Spleen (tissue), 11 donors: Measurements from ENCODE around the gene INVS. TPM values are rescaled to one million over a fixed set of nuclear protein-coding genes. Genes with fewer than 3 reads are reported as not detected.
"Not testable (repeated sequence)": the region's sequence is repeated elsewhere in the genome, so short reads cannot be mapped to it uniquely, and the experiment has no call there.

Source experiments
- DNase-seq: peaks from one replicate; pipeline ENCODE4 v3.0.0-alpha.2; 2020
- H3K27ac ChIP-seq, 8 donors: fragments of 200-600 bp; sonication (generic) in 7 of 8; 1 replicate in 4 of 8; 2 replicates in 4 of 8; pipeline versions ENCODE4 v1.5.0 to v1.8.0; 2016 to 2021; ENCODE audit warnings: inconsistent platforms in 4 of 8, mild to moderate bottlenecking in 4 of 8, moderate library complexity in 1 of 8
- H3K27me3 ChIP-seq, 7 donors: fragments of 200-600 bp; sonication (generic) in 6 of 7; replicated peaks in 1 of 7; 1 replicate in 4 of 7; 2 replicates in 3 of 7; pipeline versions ENCODE4 v1.5.0 to v1.8.0; 2016 to 2021; ENCODE audit warnings: inconsistent platforms in 3 of 7, mild to moderate bottlenecking in 1 of 7
- H3K36me3 ChIP-seq, 6 donors: fragments of 200-600 bp; sonication (generic) in 5 of 6; 1 replicate in 4 of 6; 2 replicates in 2 of 6; pipeline versions ENCODE4 v1.5.0 to v1.8.0; 2016 to 2021; ENCODE audit warnings: inconsistent platforms in 2 of 6
- H3K4me1 ChIP-seq, 6 donors: fragments of 200-600 bp; sonication (generic) in 5 of 6; 1 replicate in 3 of 6; 2 replicates in 3 of 6; pipeline versions ENCODE4 v1.5.0 to v1.8.0; 2016 to 2021; ENCODE audit warnings: inconsistent platforms in 3 of 6
- H3K4me3 ChIP-seq, 8 donors: fragments of 200-600 bp; sonication (generic) in 7 of 8; 1 replicate in 4 of 8; 2 replicates in 4 of 8; pipeline versions ENCODE4 v1.5.0 to v1.8.0; 2016 to 2021; ENCODE audit warnings: inconsistent platforms in 4 of 8, mild to moderate bottlenecking in 4 of 8, moderate library complexity in 2 of 8
- H3K9me3 ChIP-seq, 8 donors: fragments of 200-600 bp; sonication (generic) in 7 of 8; 1 replicate in 4 of 8; 2 replicates in 4 of 8; pipeline versions ENCODE4 v1.5.0 to v1.8.0; 2016 to 2021; ENCODE audit warnings: inconsistent platforms in 4 of 8
- POLR2A ChIP-seq, 3 donors: fragments of 450-650 bp; IDR thresholded peaks; one replicate each; pipeline ENCODE4 v1.5.1; 2017; ENCODE audit warnings: antibody characterized with exemption in 3 of 3, mild to moderate bottlenecking in 1 of 3
- POLR2AphosphoS5 ChIP-seq, 3 donors: sonication (generic); formaldehyde crosslinking; IDR thresholded peaks; one replicate each; pipeline ENCODE4 v1.5.1; 2017; ENCODE audit warnings: antibody characterized with exemption in 3 of 3
- WGBS, 5 donors: extraction: QIAGEN DNeasy Blood & Tissue Kit in 3 of 5; methylation state at CpG; one replicate each; pipeline versions ENCODE4 v1.1.5 to v1.1.7; 2013 to 2018; 5-methylcytosine and 5-hydroxymethylcytosine counted together
- intact Hi-C: fragments of 100-400 bp; cut with DNase I; formaldehyde crosslinking; loops from one replicate; pipeline ENCODE4 v1.15.0; 2023; ENCODE audit warnings: low total_unique reads
- polyA plus RNA-seq, 3 donors: library from polyadenylated mRNA; stranded (reverse); fragments of 200-250 nt; gene quantifications; one replicate each; pipeline ENCODE4 v1.2.1, GENCODE V29; 2013
- total RNA-seq, 7 donors: library from RNA; depleted of rRNA in 3 of 7; stranded (reverse); fragments of >200 nt in 3 of 7; fragmentation: NEBNext Ultra II Directional in 4 of 7; extraction: Animal tissue kit (Norgen Biotek cat#: 25700) in 4 of 7; gene quantifications; one replicate each; pipeline versions ENCODE4 v1.1.0 to v1.2.1, GENCODE V29; 2016 to 2021
- TF ChIP-seq, protein P1 (sequence below), 11 experiments: fragments of 200-600 bp in 7 of 11; fragments of 450-650 bp in 4 of 11; sonication (generic) in 4 of 11; IDR thresholded peaks in 8 of 11; conservative IDR thresholded peaks in 3 of 11; 1 replicate in 7 of 11; 2 replicates in 4 of 11; pipeline versions ENCODE4 v1.4.0 to v1.8.0; 2016 to 2021; ENCODE audit warnings: antibody characterized with exemption in 11 of 11, inconsistent platforms in 4 of 11, mild to moderate bottlenecking in 1 of 11
- donor health status: healthy with polysubstance abuse.
- donor health status: DM: no; HTN: no; CAD: no; lungs with moderate emphysema.
- donor health status: DM: no; HTN: no; CAD: no.
- donor health status: Bipolar disorder and iron deficiency.
- donor health status: healthy.
- donor health status: DM: no; HTN: no; CAD: no.
- donor health status: DM: yes; HTN: yes; CAD: no.

Gene INVS
- total and polyA plus RNA-seq, 10 donors: 3.0 to 49.5 (median 25.9) TPM

GRCh38 chr9:100324594-100325200 is 225.7 kb downstream of the INVS start:
- no peak overlapping the region for H3K4me3 ChIP-seq
- H3K9me3 ChIP-seq: no peaks in the 10 kb centered on the region
- 58 to 70% (median 63%) methylated on average over 4 of the region's 4 CpGs for WGBS, 5 donors
- no peak overlapping the region for H3K27ac ChIP-seq
- intact Hi-C loops: loop anchor here (10.0 kb wide), 1 partner anchor 300 kb away; no protein-coding TSS in a partner anchor
- DNase-seq: no peak
- H3K36me3 ChIP-seq: peaks cover 0 to 82% (median 27%) of the 10 kb centered on the region in 6 donors
- peaks cover 0 to 20% (median 0%) of the 10 kb centered on the region in 6 donors for H3K4me1 ChIP-seq
- no peak for TF ChIP-seq POLR2AphosphoS5 (IDR thresholded peaks at IDR 0.05)
- TF ChIP-seq, protein P1, sequence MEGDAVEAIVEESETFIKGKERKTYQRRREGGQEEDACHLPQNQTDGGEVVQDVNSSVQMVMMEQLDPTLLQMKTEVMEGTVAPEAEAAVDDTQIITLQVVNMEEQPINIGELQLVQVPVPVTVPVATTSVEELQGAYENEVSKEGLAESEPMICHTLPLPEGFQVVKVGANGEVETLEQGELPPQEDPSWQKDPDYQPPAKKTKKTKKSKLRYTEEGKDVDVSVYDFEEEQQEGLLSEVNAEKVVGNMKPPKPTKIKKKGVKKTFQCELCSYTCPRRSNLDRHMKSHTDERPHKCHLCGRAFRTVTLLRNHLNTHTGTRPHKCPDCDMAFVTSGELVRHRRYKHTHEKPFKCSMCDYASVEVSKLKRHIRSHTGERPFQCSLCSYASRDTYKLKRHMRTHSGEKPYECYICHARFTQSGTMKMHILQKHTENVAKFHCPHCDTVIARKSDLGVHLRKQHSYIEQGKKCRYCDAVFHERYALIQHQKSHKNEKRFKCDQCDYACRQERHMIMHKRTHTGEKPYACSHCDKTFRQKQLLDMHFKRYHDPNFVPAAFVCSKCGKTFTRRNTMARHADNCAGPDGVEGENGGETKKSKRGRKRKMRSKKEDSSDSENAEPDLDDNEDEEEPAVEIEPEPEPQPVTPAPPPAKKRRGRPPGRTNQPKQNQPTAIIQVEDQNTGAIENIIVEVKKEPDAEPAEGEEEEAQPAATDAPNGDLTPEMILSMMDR (IDR thresholded peaks at IDR 0.05 in 8 of 11, conservative IDR thresholded peaks at IDR 0.05 in 3 of 11): peak in 7 of 11 experiments; percentile 3 to 48 (median 34)
- H3K27me3 ChIP-seq: no peaks in the 10 kb centered on the region

DNA sequence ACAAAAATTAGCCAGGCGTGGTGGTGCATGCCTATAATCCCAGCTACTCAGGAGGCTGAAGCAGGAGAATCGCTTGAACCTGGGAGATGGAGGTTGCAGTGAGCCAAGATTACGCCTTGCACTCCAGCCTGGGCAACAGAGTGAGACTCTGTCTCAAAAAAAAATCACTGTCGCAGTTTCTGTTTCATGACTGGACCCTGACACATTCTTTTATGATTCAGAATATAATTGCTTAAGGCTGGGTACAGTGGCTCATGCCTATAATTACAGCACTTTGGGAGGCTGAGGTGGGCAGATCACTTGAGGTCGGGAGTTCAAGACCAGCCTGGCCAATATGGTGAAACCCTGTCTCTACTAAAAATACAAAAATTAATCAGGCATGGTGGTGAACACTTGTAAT is 239.7 kb downstream of the INVS start:
- DNase-seq, H3K4me3 ChIP-seq, H3K9me3 ChIP-seq, H3K27ac ChIP-seq, H3K27me3 ChIP-seq, intact Hi-C loops: not testable (repeated sequence)
- Histone ChIP-seq H3K4me1 (peaks cover 0 to 28% (median 2%) of the 10 kb centered on the region in 6 donors), H3K36me3 (peaks cover 0 to 61% (median 6%) of the 10 kb centered on the region in 6 donors)
- 95 to 100% (median 97%) methylated on average over 5 of the region's 5 CpGs for WGBS, 5 donors

GRCh38 chr9:100340224-100340623 is 241.2 kb downstream of the INVS start:
- peaks cover 0 to 33% (median 2%) of the 10 kb centered on the region in 6 donors for H3K4me1 ChIP-seq
- TF ChIP-seq POLR2A (IDR thresholded peaks at IDR 0.05) (no peak), POLR2AphosphoS5 (IDR thresholded peaks at IDR 0.05) (no peak)
- TF ChIP-seq, protein P1 (IDR thresholded peaks at IDR 0.05 in 8 of 11, conservative IDR thresholded peaks at IDR 0.05 in 3 of 11): no peak
- DNase-seq: no peak
- H3K9me3 ChIP-seq: no peaks in the 10 kb centered on the region
- H3K27ac ChIP-seq: no peak overlapping the region
- no peak overlapping the region for H3K4me3 ChIP-seq
- peaks cover 0 to 61% (median 4%) of the 10 kb centered on the region in 6 donors for H3K36me3 ChIP-seq
- H3K27me3 ChIP-seq: no peaks in the 10 kb centered on the region
- 87 to 95% (median 93%) methylated on average over 2 of the region's 2 CpGs for WGBS, 5 donors
- intact Hi-C loops: no loop called here

- Histone ChIP-seq H3K27ac (no peak overlapping the region), H3K36me3 (peaks cover 0 to 68% (median 8%) of the 10 kb centered on the region in 6 donors), H3K4me1 (peaks cover 0 to 36% (median 2%) of the 10 kb centered on the region in 6 donors), H3K4me3 (no peak overlapping the region), H3K9me3 (no peaks in the 10 kb centered on the region), H3K27me3 (no peaks in the 10 kb centered on the region)
- TF ChIP-seq POLR2A (IDR thresholded peaks at IDR 0.05) (no peak), POLR2AphosphoS5 (IDR thresholded peaks at IDR 0.05) (no peak)
- TF ChIP-seq, protein P1 (IDR thresholded peaks at IDR 0.05 in 8 of 11, conservative IDR thresholded peaks at IDR 0.05 in 3 of 11): no peak
- DNase-seq: no peak
- 92 to 97% (median 93%) methylated on average over 3 of the region's 3 CpGs for WGBS, 5 donors
- intact Hi-C loops: no loop called here
Observed at GRCh38 chr9:100341889-100342288, 242.8 kb downstream of the INVS start.
